ENCODE data around the gene AP3B1.

DNA sequence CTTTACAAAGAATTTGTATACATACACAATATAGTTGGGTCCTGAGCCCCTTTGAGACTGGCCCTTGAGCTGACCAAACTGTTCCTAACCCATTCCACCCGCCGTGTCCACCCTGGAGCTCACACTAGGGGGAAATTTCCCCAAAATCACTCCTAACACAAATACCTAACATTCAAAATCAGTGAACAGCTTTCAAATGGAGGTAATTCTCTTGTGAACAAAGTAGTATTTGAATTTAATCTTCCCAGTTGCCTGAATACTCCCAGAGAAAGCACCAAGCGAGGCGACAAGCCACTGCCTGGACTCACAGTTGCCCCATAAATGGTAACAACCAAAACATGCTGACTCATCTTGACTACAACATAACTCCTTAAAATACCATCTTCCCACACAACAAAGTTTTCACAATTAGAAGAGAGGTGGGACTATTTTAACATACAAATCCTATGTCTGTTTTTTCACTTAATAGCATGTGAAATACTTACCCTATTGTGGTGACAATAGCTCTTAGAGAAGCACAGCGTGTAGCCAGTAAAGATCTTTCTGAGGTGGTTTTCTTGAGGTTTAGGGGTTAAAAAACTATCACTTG is 34.2 kb upstream of the AP3B1 start:
- TF ChIP-seq, protein P1, sequence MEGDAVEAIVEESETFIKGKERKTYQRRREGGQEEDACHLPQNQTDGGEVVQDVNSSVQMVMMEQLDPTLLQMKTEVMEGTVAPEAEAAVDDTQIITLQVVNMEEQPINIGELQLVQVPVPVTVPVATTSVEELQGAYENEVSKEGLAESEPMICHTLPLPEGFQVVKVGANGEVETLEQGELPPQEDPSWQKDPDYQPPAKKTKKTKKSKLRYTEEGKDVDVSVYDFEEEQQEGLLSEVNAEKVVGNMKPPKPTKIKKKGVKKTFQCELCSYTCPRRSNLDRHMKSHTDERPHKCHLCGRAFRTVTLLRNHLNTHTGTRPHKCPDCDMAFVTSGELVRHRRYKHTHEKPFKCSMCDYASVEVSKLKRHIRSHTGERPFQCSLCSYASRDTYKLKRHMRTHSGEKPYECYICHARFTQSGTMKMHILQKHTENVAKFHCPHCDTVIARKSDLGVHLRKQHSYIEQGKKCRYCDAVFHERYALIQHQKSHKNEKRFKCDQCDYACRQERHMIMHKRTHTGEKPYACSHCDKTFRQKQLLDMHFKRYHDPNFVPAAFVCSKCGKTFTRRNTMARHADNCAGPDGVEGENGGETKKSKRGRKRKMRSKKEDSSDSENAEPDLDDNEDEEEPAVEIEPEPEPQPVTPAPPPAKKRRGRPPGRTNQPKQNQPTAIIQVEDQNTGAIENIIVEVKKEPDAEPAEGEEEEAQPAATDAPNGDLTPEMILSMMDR (IDR thresholded peaks at IDR 0.05) = no peak
- TF ChIP-seq POLR2AphosphoS5 (IDR thresholded peaks at IDR 0.05; ENCODE audit: low read depth, low read length) (no peak), ELF1 (IDR thresholded peaks at IDR 0.05) (no peak), NFIC (IDR thresholded peaks at IDR 0.05; ENCODE audit: borderline replicate concordance) (no peak), FOXM1 (IDR thresholded peaks at IDR 0.05; ENCODE audit: low read depth) (no peak)
